GM21423 (cell line): Measurements from ENCODE around the gene GDPD3.

Experiments used
- ATAC-seq: cut with Tn5 transposase; IDR thresholded peaks from one replicate; pipeline ENCODE4 v1.9.1; 2021; ENCODE audit warnings: mild to moderate bottlenecking, moderate library complexity; ENCODE audit not compliant: unreplicated experiment

Gene GDPD3

GRCh38 chr16:30082545-30083090 lies 30.7 kb downstream of the GDPD3 start:
- no peak for ATAC-seq

GRCh38 chr16:30079480-30079879 lies 33.9 kb downstream of the GDPD3 start:
- ATAC-seq, result no peak

GRCh38 chr16:30078744-30079143 lies 34.6 kb downstream of the GDPD3 start:
- no peak for ATAC-seq

GRCh38 chr16:30077656-30078055 lies 35.7 kb downstream of the GDPD3 start:
- no peak for ATAC-seq

- peak; percentile 24 for ATAC-seq
These were observed 37.0 kb downstream of the GDPD3 start for GRCh38 chr16:30076276-30076791.

GRCh38 chr16:30075503-30076275 lies 37.6 kb downstream of the GDPD3 start, which contains the start of gene PPP4C:
Gene PPP4C, plus strand, starts transcription at chr16:30075994. Its CDS starts 384 bp downstream, at chr16:30076378.
- peak; percentile 82 for ATAC-seq

- ATAC-seq, result no peak
These were observed 42.8 kb downstream of the GDPD3 start for GRCh38 chr16:30070490-30070889.

- ATAC-seq, result no peak
These were observed 43.5 kb downstream of the GDPD3 start for GRCh38 chr16:30069611-30070462.

- ATAC-seq, result no peak
These were observed 44.4 kb downstream of the GDPD3 start for GRCh38 chr16:30068750-30069610.

GRCh38 chr16:30068333-30068732 lies 45.0 kb downstream of the GDPD3 start:
- ATAC-seq, result no peak

GRCh38 chr16:30067584-30067916 lies 45.8 kb downstream of the GDPD3 start:
- no peak for ATAC-seq

- no peak for ATAC-seq
These were observed 46.4 kb downstream of the GDPD3 start for GRCh38 chr16:30066761-30067583.

GRCh38 chr16:30065943-30066760 lies 47.2 kb downstream of the GDPD3 start:
- ATAC-seq, result no peak

GRCh38 chr16:30065102-30065942 lies 48.0 kb downstream of the GDPD3 start, which contains the start of gene ALDOA:
Gene ALDOA, plus strand, starts transcription at chr16:30065760. Its CDS starts 1,138 bp downstream, at chr16:30066898.
- peak; percentile 77 for ATAC-seq

GRCh38 chr16:30064729-30065101 lies 48.6 kb downstream of the GDPD3 start:
- no peak for ATAC-seq

GRCh38 chr16:30063893-30064728 lies 49.2 kb downstream of the GDPD3 start:
- peak; percentile 28 for ATAC-seq

- no peak for ATAC-seq
These were observed 50.0 kb downstream of the GDPD3 start for GRCh38 chr16:30063278-30063892.
